ENCODE results near the gene SLC8A2.
"Not testable (repeated sequence)": the region's sequence is repeated elsewhere in the genome, so short reads cannot be mapped to it uniquely, and the experiment has no call there.

Gene SLC8A2

DNA sequence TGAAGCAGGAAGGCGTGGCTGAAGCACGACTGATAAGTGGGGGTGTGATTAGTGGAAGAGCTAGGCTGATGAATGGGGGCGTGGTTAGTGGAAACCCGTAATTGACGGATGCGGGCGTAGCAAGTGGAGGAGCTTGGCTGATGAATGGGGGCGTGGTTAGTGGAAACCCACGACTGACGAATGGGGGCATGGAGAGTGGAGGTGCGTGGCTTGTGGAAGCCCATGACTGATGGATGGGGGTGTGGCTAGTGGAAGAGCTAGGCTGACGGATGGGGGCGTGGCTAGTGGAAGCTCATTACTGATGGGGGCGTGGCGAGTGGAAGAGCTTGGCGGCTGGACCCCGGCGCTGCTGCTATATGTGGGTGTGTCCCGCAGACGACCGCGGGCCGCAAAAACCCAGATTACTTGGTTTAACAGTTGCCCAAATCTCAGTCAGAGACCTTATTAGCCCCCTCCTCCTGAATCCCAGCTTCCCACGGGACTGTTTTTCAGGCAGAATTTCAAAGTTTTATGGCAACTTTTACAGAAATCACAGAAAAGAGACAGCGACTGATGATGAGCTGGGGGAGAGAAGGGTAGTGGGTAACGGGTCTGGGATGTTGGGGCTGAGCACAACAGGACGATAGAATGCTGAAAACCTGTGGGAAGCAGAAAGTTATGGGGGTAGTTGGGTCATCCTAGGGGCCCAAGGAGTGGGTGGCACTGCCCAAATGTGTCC is 43.4 kb downstream of the SLC8A2 start:
- DNase-seq: peak; percentile 98

DNA sequence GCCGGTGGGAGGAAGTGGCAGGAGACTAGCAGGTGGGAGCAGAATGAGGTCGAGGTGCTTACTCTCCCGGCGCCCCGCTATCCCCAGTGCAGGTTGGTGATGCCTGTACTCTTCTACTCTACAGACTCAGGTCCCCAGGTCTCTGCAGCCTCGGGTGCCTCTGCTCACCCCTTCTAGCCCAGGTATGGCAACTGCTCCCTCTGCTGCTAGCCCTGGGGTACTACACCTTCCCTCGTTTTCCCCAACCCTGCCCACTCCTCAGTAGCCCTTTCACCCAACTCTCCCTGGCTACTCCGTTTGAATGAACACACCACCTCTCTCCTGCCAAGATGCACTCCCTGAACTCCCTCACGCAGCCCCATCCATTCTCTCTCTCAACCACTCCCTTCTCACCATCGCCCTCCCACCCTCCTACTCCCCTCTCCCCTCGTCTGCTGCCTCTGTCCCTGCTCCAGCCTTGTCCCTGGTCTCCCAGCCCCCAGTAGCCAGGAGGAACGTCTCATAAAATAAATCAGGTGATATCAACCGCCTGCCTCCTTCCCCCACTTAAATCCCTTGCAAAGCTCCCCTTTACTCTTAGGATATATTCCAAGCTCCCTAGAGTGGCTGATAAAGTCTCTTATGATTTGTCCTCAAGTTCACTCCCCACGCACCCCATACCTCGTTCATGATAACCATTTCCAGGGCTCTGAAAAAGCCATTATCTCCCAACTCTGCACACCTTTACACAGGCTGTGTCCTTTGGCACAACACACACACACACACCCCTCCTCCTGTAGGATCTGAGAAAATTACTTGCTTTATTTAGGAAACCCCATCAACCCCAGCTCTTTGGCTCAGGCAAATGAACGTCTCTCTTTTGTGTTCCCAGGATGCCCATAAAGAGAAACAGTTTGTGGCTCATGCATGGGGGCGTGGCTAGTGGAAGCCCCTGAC is 44.2 kb downstream of the SLC8A2 start:
- DNase-seq: peak; percentile 47

DNA sequence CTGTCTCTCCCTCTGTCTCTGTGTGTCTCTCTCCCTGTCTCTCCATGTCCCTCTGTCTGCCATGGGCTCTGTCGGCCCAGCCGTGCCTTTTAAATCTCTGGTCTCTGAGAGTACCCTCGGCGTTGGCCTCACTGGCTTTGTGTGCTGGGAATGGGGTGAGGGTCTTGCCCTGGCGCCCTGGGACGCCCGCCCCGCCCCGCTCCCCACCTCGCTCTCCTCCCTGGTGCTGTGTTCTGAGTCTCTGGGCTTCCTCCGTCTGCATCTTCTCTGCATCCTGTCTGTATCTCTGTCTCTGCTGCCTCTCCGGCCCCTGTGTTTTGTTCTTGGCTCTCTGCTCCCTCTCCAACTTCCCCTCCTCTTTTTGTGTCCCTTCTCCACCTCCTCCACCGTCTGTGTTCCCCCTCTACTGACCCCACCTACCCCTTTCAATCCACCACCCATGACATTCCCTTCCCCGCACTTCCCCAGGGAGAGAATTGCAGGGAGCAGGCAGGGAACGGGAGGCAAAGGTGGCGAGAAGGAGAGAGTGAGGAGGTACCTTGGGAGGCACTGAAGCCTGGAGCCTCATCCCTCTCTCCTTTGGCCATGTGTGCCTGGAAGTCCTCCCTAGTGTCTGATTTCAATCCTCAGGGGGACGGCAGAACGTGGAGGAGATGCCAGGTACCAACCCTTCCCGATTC is 48.4 kb downstream of the SLC8A2 start:
- no peak for DNase-seq

DNA sequence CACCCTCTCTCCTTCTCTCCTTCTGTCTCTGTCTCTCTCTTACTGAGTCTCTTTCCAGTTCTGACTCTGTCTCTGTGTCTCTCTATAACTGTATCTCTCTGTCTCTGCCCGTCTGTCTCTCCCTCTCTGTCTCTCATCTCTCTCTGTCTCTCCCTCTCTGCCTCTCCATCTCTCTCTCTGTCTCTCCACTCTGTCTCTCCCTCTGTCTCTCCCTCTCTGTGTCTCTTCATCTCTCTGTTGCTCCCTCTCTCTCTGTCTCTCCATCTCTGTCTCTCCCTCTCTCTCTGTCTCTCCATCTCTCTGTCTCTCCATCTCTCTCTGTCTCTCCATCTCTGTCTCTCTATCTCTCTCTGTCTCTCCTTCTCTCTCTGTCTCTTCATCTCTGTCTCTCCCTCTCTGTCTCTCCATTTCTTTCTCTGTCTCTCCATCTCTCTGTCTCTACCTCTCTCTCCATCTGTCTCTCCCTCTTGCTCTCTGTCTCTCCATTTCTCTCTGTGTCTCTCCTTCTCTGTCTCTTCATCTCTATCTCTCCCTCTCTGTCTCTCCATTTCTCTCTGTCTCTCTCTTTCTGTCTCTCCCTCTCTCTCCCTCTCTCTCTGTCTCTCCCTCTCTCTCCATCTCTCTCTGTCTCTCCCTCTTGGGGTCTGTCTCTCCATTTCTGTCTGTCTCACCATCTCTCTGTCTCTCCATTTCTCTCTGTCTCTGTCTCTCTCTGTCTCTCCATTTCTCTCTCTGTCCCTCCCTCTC is 49.1 kb downstream of the SLC8A2 start:
- no peak for DNase-seq

DNA sequence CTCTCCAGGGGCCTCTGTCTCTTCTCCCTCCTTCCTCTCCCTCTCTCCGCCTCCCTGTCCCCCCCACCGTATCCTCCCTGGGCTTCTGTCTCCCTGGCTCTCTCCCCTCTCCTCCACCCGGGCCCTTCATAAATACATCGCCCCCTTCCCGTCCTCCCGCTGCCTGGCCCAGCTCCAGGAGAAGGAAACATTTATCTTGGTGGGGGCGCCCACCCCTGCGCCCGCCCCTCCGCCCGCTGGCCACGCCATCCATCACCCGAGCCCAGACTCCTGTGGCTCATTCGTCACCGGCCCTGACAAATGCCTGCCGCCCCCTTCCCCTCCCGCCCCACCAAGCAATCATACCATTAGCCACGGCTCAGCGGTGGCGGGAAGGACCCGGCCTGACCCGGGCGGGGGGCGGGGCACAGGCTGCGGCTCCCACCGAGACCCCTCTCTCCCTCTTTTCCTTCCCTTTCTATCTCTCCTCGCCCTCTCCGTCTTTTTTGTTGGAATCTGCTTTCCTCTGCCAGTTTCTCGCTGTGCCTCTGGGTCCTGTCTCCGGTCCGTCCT is 49.8 kb downstream of the SLC8A2 start:
- DNase-seq: no peak

DNA sequence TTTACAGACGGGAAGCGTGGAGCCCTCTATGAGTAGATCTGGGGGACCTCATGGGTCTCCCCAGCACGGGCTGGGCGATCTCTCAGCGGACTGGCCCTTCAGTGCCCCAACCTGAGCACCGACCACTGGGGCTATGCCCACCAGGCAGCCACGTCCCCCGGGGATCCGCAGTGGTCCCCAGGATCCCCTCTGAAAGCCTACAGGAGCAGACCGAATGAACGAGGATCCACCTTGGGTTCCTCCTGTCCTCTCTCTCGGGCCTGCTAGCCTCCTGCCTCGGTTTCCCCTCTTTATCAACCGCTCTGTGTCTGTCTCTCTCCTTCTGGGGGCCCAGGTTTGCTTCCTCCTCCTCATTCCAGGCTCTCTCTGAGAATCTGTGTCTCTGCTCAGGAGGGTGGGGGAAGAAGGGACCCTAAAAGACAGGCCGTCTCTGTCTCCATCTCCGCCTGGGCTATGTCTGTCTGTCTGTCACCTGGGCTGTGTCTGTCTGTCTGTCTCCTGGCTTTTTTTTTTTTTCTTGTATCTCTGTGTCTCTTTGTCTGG is 50.4 kb downstream of the SLC8A2 start:
- no peak for DNase-seq

DNA sequence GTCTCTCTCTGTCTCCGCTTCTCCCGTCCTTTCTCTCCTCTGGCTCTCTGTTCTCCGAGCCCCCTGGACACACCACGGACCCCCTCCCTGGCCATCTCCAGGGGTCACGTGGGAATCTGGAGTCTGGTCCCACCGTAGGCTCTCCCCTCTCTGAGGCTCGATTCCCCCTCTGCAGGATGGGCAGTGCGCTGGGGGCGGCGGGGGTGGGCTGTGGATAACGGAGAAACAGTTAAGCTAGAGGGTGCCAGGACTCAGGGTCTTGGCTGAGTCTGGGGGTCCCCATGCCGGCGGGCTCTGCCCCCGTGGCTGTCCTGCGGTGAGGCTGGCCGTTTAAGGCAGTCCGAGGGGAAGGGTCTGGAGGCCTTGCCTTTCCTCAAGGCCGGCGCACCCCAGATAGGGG is 51.9 kb downstream of the SLC8A2 start:
- no peak for DNase-seq

DNA sequence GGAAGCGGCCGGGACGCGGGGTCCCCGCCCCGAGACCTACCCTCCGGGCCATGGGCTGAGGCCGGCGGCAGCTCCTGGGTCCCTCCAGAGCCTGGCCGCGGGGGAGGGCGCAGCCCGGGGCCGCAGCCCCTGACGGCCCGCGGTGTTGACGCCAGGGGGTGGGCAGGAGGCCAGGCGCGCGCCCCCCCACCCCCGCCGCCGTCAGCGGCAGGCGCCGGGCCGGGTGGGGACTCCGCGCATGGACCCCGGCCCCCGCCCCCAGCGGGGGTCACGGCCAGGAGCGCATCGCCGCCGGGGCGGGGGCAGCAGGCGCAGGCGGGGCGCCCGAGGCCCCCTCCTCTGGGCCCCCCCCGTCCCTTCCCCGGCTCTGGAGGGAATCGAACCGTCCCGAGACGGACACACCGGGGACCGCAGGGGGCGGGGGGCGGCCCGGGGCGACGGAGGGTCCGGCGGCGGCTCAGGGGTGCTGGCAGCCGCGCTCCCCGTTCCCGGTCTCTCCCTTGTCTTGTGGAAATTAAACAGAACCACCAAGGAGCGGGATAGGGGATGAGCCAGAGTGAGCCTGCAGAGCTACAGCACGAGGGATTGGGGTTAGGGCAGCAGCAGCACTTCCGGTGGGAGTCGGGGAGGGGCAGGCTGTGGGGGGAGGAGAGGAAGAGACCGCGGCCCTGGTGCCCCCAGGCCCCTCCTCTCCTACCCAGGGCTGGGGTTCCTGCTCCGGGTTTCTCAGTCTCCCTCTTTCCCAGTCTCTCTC is 52.5 kb downstream of the SLC8A2 start, which contains the start of gene MEIS3:
TSS of gene MEIS3 (minus strand) at position 498 of the 754 bp plus-strand sequence. CDS start at position 52, 446 bp downstream.
- no peak for DNase-seq

DNA sequence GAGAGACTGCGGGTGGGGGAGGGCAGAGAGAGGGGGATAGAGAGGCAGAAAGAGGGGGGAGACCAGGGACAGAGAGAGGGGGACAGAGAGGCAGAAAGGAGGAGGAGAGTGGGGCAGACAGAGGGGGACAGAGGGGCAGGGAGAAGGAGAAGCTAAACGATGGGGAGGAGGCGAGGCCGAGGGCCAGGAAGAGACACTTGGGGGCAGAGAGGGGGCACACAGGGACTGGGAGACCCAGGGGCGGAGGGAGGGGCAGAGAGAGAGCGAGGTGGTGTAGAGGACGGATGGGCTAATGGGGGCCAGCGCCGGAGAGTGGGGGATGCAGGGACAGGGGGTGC is 53.0 kb downstream of the SLC8A2 start:
- no peak for DNase-seq

DNA sequence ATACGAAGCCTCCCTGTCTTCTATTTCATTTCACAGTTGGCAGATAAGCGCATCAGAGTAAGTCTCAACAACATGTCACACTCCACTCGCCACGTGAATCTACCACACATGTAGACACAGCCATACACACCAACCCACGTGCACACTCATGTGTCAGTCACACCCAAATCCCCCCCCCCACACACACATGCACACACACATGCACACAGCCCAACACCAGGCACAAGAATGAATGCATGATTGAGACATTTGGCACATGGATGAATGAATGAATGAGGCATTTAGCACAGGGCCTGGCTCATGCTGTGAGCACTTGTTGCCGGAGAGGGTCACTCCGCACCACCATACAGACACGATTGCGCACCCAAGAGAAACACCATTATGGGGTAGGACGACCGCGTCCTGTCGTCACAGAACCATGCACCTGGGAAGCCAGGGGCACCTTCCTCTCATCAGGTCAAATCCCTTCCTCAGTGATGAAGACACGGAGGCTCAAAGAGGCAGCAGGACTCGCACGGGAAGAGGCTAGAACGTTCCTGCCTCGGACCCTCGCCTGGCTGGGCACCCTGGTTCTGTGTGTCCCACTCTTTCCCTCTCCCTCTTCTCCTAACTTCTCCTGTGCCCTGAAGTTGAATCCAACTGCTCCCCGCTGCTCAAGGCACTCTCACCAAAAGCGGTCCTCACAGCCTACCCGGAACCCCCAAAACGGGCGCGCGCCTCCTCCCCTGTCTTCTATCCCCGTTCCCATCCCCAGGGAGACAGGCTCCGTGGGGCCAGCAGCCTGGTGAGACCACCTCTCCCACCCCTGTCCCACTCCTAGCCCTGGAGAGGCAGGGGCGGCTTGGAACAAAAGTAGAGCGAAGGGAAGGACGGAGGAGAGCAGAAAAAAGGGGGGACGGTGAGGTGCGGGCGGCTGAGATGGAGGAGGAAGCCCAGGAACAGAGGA is 53.7 kb downstream of the SLC8A2 start:
- DNase-seq: no peak

DNA sequence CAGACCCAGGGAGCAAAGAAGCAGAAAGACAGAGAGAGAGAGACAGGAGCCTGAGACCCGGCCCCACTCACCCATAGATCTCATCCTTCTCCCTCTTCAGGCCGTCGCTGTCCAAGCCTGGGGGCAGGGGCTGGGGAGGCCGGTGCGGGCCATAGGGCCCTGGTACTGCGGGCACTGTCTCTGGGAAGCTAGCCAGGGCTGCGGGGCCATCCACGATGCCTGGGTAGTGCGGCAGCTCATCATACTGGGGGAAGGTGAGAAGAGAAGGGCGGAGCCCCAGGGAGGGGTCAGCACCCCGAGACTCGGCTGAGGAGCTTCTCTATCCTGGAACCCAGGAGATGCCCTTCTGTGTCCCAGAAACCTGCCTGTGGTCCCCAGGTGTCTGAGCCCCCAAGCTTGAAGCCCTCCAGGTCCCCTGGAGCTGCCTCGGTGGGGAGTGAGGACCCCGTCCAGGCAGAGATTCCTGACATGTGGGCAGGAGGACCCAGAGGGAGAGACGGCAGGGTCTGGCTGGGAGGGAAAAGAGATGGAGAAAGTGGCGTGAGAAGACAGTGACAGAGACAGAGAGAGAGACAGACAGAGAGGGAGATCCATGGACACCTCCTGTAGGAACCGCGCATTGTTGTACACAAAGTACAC is 54.5 kb downstream of the SLC8A2 start:
- no peak for DNase-seq

DNA sequence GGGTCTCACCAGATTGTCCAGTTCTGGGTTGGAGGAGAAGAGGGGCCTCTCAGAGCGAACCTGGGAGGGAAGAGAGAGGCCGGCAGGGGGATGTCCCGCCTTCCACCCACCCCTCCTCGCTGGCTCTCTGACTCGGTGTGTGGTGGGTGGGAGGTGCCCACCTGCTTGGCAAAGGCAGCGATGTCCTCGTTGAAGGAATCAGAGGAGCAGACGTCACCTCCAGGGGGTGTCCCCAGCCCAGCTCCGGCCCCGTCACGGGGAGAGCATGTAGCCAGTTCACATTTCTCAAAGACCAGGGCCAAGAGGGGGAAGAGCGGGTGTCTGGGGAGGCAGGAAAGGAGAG is 55.1 kb downstream of the SLC8A2 start:
- DNase-seq: no peak

DNA sequence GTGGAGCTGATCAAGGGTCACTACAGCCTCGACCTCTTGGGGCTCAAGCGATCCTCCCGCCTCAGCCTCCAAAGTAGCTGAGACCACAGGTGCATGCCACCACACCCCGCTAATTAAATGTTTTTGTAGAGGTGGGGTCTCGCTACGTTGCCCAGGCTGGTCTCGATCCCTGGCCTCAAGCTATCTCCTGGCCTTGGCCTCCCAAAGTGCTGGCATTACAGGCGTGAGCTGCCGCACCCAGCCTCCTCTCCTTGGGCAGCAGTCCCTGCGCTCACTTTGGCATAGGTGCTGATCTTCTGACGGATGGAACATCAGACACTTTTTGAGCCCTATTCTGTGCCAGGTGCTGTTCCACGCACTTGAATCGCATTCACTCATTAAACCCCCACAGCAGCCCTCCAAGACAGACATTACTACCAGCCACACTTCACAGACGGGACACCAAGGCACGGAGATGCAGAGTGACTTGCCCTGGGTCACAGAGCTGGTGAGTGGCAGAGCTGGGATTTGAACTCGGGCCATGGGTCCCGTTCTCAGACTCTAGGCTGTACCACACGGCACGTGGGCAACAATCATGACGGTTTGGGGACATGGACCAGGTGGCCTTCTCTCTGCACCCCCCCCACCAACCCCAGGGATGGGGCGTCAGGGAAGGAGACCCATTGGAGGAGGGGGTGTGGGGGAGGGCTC is 55.6 kb downstream of the SLC8A2 start:
- no peak for DNase-seq

DNA sequence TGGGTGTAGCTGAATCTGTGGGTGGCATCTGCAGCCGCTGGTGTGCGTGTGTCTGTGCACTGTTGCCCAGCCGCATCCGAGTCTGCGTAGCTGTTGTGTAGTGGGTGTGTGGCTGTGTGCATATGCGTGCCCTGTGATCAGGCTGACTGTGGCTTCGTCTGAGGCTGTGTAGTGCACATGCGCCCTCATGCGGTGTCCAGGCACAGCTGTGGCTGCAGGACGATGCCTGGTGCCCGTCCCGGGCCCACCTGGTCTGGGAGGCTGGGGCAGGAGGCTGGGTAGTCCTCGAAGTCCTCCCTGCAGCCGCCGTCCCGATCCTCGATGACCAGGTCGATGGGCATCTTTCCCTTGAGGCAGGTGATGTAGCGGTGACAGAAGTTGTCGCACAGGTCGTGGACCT is 57.2 kb downstream of the SLC8A2 start:
- DNase-seq: no peak

DNA sequence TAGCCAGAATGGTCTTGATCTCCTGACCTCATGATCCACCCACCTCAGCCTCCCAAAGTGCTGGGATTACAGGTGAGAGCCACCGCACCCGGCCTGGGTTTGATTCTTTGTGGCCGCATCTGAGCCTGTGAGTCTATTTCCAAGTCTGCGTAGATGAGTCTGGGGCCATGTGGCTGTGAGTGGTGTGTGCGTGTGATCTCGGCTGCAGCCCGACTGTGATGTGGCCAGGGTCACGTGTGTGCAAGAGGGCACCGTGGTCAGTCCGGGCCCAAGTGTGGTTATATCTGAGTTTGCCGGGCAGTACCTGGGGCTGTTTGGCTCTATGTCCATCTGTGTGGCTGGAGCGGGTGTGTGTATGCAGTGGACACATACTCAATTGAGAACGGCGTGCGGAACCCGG is 57.8 kb downstream of the SLC8A2 start:
- no peak for DNase-seq

DNA sequence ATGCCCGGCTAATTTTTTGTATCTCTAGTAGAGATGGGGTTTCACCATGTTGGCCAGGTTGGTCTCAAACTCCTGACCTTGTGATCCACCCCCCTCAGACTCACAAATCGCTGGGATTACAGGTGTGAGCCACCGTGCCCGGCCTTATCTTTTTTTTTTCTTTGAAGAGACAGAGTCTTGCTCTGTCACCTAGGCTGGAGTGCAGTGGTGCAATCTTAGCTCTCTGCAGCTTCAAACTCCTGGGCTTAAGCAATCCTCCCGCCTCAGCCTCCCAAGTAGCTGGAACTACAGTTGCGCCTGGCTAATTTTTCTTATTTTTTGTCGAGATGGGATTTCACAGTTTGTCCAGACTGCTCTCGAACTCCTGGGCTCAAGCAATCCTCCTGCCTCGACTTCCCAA is 60.0 kb downstream of the SLC8A2 start:
- not testable (repeated sequence) for DNase-seq

DNA sequence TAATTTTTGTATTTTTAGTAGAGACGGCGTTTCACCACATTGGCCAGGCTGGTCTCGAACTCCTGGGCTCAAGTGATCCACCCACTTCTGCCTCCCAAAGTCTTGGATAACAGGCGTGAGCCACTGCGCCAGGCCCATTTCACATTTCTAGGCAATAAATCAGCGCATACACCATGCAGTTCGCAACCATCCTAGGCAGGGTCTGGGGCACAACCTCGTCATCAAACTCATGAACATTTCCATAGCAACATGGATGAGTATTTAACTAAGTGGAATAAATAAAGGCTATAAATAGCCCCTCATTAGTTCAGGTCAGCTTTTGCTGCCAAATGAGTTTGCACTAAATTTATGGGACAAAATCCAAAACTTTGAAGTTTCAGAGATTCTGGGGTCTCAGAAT is 60.6 kb downstream of the SLC8A2 start:
- no peak for DNase-seq

DNA sequence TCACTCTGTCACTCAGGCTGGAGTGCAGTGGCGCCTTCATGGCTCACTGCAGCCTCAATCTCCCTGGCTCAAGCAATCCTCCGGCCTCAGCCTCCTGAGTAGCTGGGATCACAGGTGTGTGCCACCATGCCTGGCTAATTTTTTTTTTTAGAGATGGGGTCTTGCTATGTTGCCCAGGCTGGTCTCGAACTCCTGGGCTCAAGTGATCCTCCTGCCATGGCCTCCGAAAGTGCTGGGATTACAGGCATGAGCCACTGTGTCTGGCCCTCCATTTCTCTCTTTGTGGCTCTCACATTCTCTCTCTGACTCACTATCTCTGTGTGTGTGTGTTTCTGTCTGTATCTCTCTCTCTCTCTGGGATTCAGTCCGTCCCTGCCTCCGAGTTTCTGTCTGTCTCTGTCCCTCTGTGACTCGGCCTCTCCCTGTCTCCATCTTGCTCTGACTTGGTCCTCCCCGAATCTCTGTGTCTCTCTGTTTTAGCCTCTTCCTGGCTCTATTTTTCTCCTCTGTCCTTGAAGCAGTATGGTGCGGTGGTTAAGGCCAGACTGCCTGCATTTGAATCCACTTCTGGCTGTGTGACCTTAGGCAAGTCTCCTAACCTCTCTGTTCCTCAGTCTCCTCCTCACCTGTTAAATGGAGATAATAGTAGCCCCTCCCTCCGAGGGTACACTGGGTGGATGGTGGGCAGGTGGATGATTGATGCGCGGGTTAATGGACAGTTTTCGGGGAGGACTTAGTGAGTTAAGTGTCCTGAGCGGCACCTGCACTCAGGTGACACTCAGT is 63.3 kb downstream of the SLC8A2 start:
- no peak for DNase-seq

DNA sequence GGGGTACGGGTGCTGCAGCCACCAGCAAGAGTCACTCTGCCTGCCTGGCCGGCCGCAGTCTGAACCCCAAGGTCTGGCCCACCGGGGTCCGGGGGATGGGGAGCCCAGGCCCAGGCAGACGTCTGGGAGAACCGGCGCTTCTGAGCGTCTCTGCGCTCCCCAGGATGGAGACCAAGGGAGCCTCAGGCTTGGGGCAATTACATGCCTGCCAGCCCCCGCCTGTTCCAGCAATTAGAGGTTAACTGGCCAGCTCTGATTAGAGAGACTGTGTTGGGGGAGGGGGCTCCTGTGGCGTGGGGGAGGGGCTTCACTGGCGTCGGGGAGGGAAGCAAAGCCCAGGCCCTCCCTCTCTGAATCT is 64.3 kb downstream of the SLC8A2 start:
- no peak for DNase-seq

All from DMS 273 treated with DMSO at 0.1 percent for 48 hours (cell line).